NT2/D1 (cell line): ENCODE measurements around the gene POLR1D.

Source experiments
- DNase-seq: peaks from one replicate; pipeline ENCODE4 v3.0.0-alpha.2; 2011; ENCODE audit warnings: low read depth, low spot score
- H3K27me3 ChIP-seq: 2 replicates; pipeline ENCODE4 v1.6.0; 2011; ENCODE audit warnings: mild to moderate bottlenecking; ENCODE audit not compliant: insufficient read length, insufficient read depth
- H3K36me3 ChIP-seq: 2 replicates; pipeline ENCODE4 v1.6.1; 2011; ENCODE audit warnings: mild to moderate bottlenecking, low read length, mixed read lengths; ENCODE audit not compliant: insufficient read depth, insufficient read length
- H3K4me1 ChIP-seq: 2 replicates; pipeline ENCODE4 v1.5.1; 2011; ENCODE audit not compliant: insufficient read depth, insufficient read length
- H3K4me3 ChIP-seq: 2 replicates; pipeline ENCODE4 v1.5.1; 2011; ENCODE audit warnings: low read depth; ENCODE audit not compliant: insufficient read length
- H3K9ac ChIP-seq: 2 replicates; pipeline ENCODE4 v1.6.0; 2011; ENCODE audit warnings: low read depth; ENCODE audit not compliant: insufficient read length
- H3K9me3 ChIP-seq: 2 replicates; pipeline ENCODE4 v1.5.1; 2011; ENCODE audit warnings: mild to moderate bottlenecking, low read length; ENCODE audit not compliant: insufficient read depth
- SUZ12 ChIP-seq: IDR thresholded peaks from 2 replicates; pipeline ENCODE4 v1.6.1; 2011; ENCODE audit not compliant: insufficient read length, insufficient read depth; ENCODE audit errors: extremely low read depth
- YY1 ChIP-seq: IDR thresholded peaks from 2 replicates; pipeline ENCODE4 v1.6.1; 2011; ENCODE audit not compliant: insufficient read length, insufficient read depth
- ZNF274 ChIP-seq: IDR thresholded peaks from 2 replicates; pipeline ENCODE4 v1.6.1; 2011; ENCODE audit warnings: mild to moderate bottlenecking, low read depth, low read length

POLR1D gene

DNA sequence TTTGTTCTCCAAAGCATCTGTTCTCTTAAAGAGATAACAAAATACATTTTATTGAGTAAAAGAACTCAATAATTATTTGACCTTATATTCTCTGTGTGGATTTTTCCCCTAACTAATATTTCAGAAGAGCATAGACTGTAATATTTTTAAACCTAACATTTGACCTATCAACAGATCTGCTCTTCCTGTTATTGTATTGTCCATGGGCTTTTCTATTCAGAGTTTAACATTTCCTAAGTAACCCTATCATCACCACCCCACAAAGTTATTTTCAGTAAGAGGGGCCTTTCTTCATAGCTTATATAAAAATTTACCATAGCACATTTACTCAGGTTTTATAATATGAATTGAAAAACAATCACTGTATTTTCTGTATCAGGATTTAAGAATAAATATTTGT is 17.5 kb downstream of the POLR1D start:
- Histone ChIP-seq H3K36me3 (peaks cover 2% of the 10 kb centered on the region), H3K4me3 (no peak overlapping the region), H3K9ac (no peak overlapping the region), H3K9me3 (no peaks in the 10 kb centered on the region), H3K27me3 (no peaks in the 10 kb centered on the region), H3K4me1 (no peaks in the 10 kb centered on the region)
- DNase-seq: no peak
- no peak for TF ChIP-seq ZNF274

DNA sequence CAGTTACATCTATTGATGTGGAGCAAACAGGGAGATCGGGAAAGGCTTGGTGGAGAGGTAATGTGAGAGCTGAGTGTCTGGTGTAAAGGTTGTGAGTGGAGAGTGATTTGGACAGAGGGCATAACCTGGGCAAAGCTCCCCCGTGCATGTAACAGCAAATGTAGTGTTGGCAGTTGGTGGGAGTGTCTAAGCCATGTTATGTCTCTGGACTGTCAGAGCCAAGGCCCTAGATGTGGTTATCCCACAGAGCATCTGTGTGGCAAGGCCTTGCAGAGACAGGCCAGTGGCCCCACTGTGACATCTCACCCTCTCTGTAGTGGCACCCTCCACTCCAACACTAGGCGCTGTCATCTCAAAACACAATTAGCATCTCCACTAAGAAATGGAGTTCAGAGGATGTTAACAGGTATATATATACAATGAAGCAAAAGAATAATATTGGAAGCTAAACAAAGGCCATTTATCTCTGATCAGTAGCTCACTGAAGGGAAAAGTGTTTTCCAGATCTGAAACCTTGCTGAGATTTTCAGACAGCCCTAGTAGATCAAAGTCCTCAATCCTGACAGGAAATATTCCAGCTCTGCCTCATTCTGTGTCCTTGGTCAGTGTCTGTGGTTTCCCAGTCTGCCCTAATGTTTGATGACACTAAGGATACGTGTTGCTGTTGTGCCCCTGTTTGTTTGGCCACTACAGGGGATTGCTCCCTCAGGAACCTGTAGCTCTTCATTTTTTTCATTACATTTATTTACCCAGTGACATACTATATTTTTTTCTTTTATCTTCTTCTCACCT is 20.2 kb downstream of the POLR1D start:
- Histone ChIP-seq H3K4me3 (no peak overlapping the region), H3K4me1 (no peaks in the 10 kb centered on the region), H3K36me3 (peaks cover 5% of the 10 kb centered on the region), H3K9me3 (no peaks in the 10 kb centered on the region), H3K9ac (no peak overlapping the region), H3K27me3 (no peaks in the 10 kb centered on the region)
- DNase-seq: no peak
- TF ChIP-seq ZNF274 (no peak), YY1 (no peak), SUZ12 (no peak)

GRCh38 chr13:27643334-27644132 is 21.8 kb downstream of the POLR1D start:
- Histone ChIP-seq H3K27me3 (no peaks in the 10 kb centered on the region), H3K4me3 (no peak overlapping the region), H3K9me3 (0 out of 2 replicates have a peak, but pooled peaks cover 4% of the 10 kb centered on the region), H3K36me3 (peaks cover 8% of the 10 kb centered on the region), H3K9ac (no peak overlapping the region), H3K4me1 (no peaks in the 10 kb centered on the region)
- no peak for DNase-seq
- no peak for TF ChIP-seq ZNF274
- TF ChIP-seq SUZ12: no peak
- TF ChIP-seq YY1: no peak

DNA sequence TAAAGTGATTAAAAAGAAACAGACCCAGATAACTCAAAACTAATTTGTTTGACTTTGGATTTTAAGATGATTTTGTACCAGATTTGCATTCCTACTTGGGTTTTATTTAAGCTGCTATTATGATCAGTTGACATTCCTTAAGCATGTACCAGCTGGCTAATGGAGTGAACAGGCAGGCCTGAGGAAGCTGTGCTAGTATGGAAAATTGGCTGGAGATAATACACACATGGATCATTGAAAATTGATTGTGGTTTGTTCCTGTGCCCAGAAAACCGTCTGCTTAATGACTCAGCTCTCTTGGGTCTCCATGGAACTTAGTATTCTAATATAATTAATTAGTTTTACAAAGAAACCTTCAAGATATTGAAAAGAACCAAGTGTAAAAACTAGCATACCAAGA is 22.6 kb downstream of the POLR1D start:
- Histone ChIP-seq H3K27me3 (no peaks in the 10 kb centered on the region), H3K4me1 (no peaks in the 10 kb centered on the region), H3K4me3 (no peak overlapping the region), H3K9me3 (peaks cover 12% of the 10 kb centered on the region), H3K36me3 (peaks cover 12% of the 10 kb centered on the region), H3K9ac (no peak overlapping the region)
- TF ChIP-seq SUZ12: no peak
- no peak for TF ChIP-seq ZNF274
- no peak for DNase-seq

DNA sequence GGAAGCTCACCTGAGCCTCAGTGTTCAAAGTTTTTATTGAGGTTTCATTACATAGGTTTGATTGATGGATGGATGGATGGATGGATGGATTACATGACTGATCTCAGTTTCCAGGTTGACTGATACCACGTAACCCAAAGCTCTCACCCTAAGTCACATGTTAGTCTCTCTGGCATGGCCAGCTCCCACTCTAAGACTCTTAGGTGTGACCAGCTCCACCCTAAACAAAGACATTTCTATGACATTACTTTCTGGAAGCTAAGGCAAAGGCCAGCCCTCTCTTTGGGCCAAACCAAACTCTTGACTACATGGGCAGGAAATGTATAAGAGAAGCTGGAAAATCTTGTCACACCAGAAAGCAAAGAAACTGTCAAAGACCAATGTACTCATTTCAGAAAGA is 28.6 kb downstream of the POLR1D start:
- DNase-seq: no peak
- Histone ChIP-seq H3K4me1 (no peaks in the 10 kb centered on the region), H3K36me3 (peaks cover 26% of the 10 kb centered on the region), H3K27me3 (no peaks in the 10 kb centered on the region), H3K4me3 (no peak overlapping the region), H3K9ac (no peak overlapping the region), H3K9me3 (peaks cover 29% of the 10 kb centered on the region)
- no peak for TF ChIP-seq YY1
- no peak for TF ChIP-seq SUZ12
- no peak for TF ChIP-seq ZNF274

DNA sequence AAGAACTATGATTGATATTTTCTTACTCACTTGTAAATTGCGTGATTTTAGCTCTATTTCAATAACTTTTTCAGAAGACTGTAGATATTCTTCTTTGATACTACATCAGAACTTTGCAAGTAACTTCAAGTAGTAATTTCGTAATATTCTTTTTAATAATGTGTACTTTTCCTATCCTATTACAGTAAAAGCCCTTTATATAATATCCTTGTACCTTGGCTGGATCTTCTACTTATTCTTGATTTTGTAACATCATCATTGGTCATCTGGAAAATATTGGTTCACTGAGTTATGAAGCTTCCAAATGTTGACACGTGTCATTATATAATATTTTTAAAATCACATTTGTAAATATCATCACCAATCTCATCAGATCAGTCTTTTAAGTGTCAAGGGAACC is 32.4 kb downstream of the POLR1D start:
- TF ChIP-seq YY1 (no peak), ZNF274 (no peak), SUZ12 (no peak)
- no peak overlapping the region for H3K9ac ChIP-seq
- peaks cover 16% of the 10 kb centered on the region for H3K36me3 ChIP-seq
- H3K9me3 ChIP-seq: peaks cover 19% of the 10 kb centered on the region
- H3K4me3 ChIP-seq: no peak overlapping the region
- no peaks in the 10 kb centered on the region for H3K4me1 ChIP-seq
- H3K27me3 ChIP-seq: no peaks in the 10 kb centered on the region
- DNase-seq: no peak

GRCh38 chr13:27654816-27655215 is 33.1 kb downstream of the POLR1D start:
- H3K4me1 ChIP-seq: no peaks in the 10 kb centered on the region
- no peak for DNase-seq
- no peak for TF ChIP-seq ZNF274
- TF ChIP-seq YY1: no peak
- no peak for TF ChIP-seq SUZ12
- peaks cover 13% of the 10 kb centered on the region for H3K9me3 ChIP-seq
- peaks cover 12% of the 10 kb centered on the region for H3K36me3 ChIP-seq
- no peaks in the 10 kb centered on the region for H3K27me3 ChIP-seq
- H3K4me3 ChIP-seq: no peak overlapping the region
- H3K9ac ChIP-seq: no peak overlapping the region

GRCh38 chr13:27657724-27658123 is 36.0 kb downstream of the POLR1D start:
- no peak for DNase-seq
- Histone ChIP-seq H3K4me3 (no peak overlapping the region), H3K4me1 (no peaks in the 10 kb centered on the region), H3K27me3 (no peaks in the 10 kb centered on the region), H3K9me3 (no peaks in the 10 kb centered on the region), H3K36me3 (peaks cover 5% of the 10 kb centered on the region), H3K9ac (no peak overlapping the region)
- no peak for TF ChIP-seq YY1
- no peak for TF ChIP-seq ZNF274
- no peak for TF ChIP-seq SUZ12
